ENCODE measurements around the gene TRAF3.

The TRAF3 gene

GRCh38 chr14:102826751-102827675 is 49.8 kb downstream of the TRAF3 start:
- H3K27me3 ChIP-seq (ENCODE audit: insufficient read depth, poor library complexity, severe bottlenecking), result no peaks in the 10 kb centered on the region
- DNase-seq (ENCODE audit: low read depth in 1 of 2, low spot score in 1 of 2), result no peak
- no peak overlapping the region for H3K4me3 ChIP-seq (replicated peaks; ENCODE audit: insufficient read depth, low read length)
- no peak for TF ChIP-seq CTCF (IDR thresholded peaks at IDR 0.05; ENCODE audit: insufficient read depth, low read length)
- no peak for TF ChIP-seq POLR2AphosphoS5 (IDR thresholded peaks at IDR 0.05; ENCODE audit: low read depth)
- no peak for TF ChIP-seq GABPA (IDR thresholded peaks at IDR 0.05; ENCODE audit: low read depth)
- TF ChIP-seq, protein P1, sequence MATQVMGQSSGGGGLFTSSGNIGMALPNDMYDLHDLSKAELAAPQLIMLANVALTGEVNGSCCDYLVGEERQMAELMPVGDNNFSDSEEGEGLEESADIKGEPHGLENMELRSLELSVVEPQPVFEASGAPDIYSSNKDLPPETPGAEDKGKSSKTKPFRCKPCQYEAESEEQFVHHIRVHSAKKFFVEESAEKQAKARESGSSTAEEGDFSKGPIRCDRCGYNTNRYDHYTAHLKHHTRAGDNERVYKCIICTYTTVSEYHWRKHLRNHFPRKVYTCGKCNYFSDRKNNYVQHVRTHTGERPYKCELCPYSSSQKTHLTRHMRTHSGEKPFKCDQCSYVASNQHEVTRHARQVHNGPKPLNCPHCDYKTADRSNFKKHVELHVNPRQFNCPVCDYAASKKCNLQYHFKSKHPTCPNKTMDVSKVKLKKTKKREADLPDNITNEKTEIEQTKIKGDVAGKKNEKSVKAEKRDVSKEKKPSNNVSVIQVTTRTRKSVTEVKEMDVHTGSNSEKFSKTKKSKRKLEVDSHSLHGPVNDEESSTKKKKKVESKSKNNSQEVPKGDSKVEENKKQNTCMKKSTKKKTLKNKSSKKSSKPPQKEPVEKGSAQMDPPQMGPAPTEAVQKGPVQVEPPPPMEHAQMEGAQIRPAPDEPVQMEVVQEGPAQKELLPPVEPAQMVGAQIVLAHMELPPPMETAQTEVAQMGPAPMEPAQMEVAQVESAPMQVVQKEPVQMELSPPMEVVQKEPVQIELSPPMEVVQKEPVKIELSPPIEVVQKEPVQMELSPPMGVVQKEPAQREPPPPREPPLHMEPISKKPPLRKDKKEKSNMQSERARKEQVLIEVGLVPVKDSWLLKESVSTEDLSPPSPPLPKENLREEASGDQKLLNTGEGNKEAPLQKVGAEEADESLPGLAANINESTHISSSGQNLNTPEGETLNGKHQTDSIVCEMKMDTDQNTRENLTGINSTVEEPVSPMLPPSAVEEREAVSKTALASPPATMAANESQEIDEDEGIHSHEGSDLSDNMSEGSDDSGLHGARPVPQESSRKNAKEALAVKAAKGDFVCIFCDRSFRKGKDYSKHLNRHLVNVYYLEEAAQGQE (IDR thresholded peaks at IDR 0.05; ENCODE audit: insufficient replicate concordance, low read depth), result no peak
- no peak for TF ChIP-seq SPI1 (IDR thresholded peaks at IDR 0.05; ENCODE audit: borderline replicate concordance, low read depth)
- no peak overlapping the region for H3K27ac ChIP-seq (replicated peaks)

- TF ChIP-seq, protein P1 (IDR thresholded peaks at IDR 0.05; ENCODE audit: insufficient replicate concordance, low read depth), result no peak
- TF ChIP-seq CTCF (IDR thresholded peaks at IDR 0.05; ENCODE audit: insufficient read depth, low read length) (no peak), SPI1 (IDR thresholded peaks at IDR 0.05; ENCODE audit: borderline replicate concordance, low read depth) (no peak), POLR2AphosphoS5 (IDR thresholded peaks at IDR 0.05; ENCODE audit: low read depth) (no peak), GABPA (IDR thresholded peaks at IDR 0.05; ENCODE audit: low read depth) (no peak)
- Histone ChIP-seq H3K27me3 (ENCODE audit: insufficient read depth, poor library complexity, severe bottlenecking) (no peaks in the 10 kb centered on the region), H3K4me3 (replicated peaks; ENCODE audit: insufficient read depth, low read length) (no peak overlapping the region), H3K27ac (replicated peaks) (no peak overlapping the region)
- no peak for DNase-seq (ENCODE audit: low read depth in 1 of 2, low spot score in 1 of 2)
These were observed 50.5 kb downstream of the TRAF3 start for GRCh38 chr14:102827716-102828115.

GRCh38 chr14:102828151-102828550 is 50.9 kb downstream of the TRAF3 start:
- TF ChIP-seq CTCF (IDR thresholded peaks at IDR 0.05; ENCODE audit: insufficient read depth, low read length) (no peak), POLR2AphosphoS5 (IDR thresholded peaks at IDR 0.05; ENCODE audit: low read depth) (no peak), SPI1 (IDR thresholded peaks at IDR 0.05; ENCODE audit: borderline replicate concordance, low read depth) (no peak), GABPA (IDR thresholded peaks at IDR 0.05; ENCODE audit: low read depth) (no peak)
- TF ChIP-seq, protein P1 (IDR thresholded peaks at IDR 0.05; ENCODE audit: insufficient replicate concordance, low read depth), result no peak
- Histone ChIP-seq H3K27me3 (ENCODE audit: insufficient read depth, poor library complexity, severe bottlenecking) (no peaks in the 10 kb centered on the region), H3K4me3 (replicated peaks; ENCODE audit: insufficient read depth, low read length) (no peak overlapping the region), H3K27ac (replicated peaks) (no peak overlapping the region)
- DNase-seq (ENCODE audit: low read depth in 1 of 2, low spot score in 1 of 2), result no peak

All from HL-60 (cell line).